ENCODE measurements around the gene FXYD7.
"Not testable (repeated sequence)": the region's sequence is repeated elsewhere in the genome, so short reads cannot be mapped to it uniquely, and the experiment has no call there.

FXYD7 gene

GRCh38 chr19:35165200-35166058 lies 22.4 kb downstream of the FXYD7 start:
- DNase-seq (ENCODE audit: low read depth in 3 of 3) = no peak

GRCh38 chr19:35166100-35167063 lies 23.3 kb downstream of the FXYD7 start:
- DNase-seq (ENCODE audit: low read depth in 3 of 3) = no peak

- no peak for DNase-seq (ENCODE audit: low read depth in 3 of 3)
Measured at GRCh38 chr19:35167251-35168119, 24.4 kb downstream of the FXYD7 start.

GRCh38 chr19:35168196-35168595 lies 25.1 kb downstream of the FXYD7 start:
- DNase-seq (ENCODE audit: low read depth in 3 of 3) = no peak

GRCh38 chr19:35169221-35169995 lies 26.4 kb downstream of the FXYD7 start:
- no peak for DNase-seq (ENCODE audit: low read depth in 3 of 3)

- DNase-seq (ENCODE audit: low read depth in 3 of 3) = no peak
Measured at GRCh38 chr19:35170359-35171061, 27.5 kb downstream of the FXYD7 start.

- no peak for DNase-seq (ENCODE audit: low read depth in 3 of 3)
Measured at GRCh38 chr19:35171730-35172129, 28.7 kb downstream of the FXYD7 start.

- DNase-seq (ENCODE audit: low read depth in 3 of 3) = no peak
Measured at GRCh38 chr19:35174226-35174625, 31.2 kb downstream of the FXYD7 start.

GRCh38 chr19:35176181-35176570 lies 33.1 kb downstream of the FXYD7 start:
- no peak for DNase-seq (ENCODE audit: low read depth in 3 of 3)

GRCh38 chr19:35177377-35178274 lies 34.6 kb downstream of the FXYD7 start:
- DNase-seq (ENCODE audit: low read depth in 3 of 3) = no peak

GRCh38 chr19:35178701-35179100 lies 35.6 kb downstream of the FXYD7 start:
- DNase-seq (ENCODE audit: low read depth in 3 of 3) = no peak

GRCh38 chr19:35179830-35180229 lies 36.8 kb downstream of the FXYD7 start:
- DNase-seq (ENCODE audit: low read depth in 3 of 3) = no peak

- no peak for DNase-seq (ENCODE audit: low read depth in 3 of 3)
Measured at GRCh38 chr19:35181387-35181786, 38.3 kb downstream of the FXYD7 start.

- DNase-seq (ENCODE audit: low read depth in 3 of 3) = no peak
Measured at GRCh38 chr19:35184267-35184666, 41.2 kb downstream of the FXYD7 start.

- DNase-seq (ENCODE audit: low read depth in 3 of 3) = no peak
Measured at GRCh38 chr19:35184884-35185283, 41.8 kb downstream of the FXYD7 start.

- no peak for DNase-seq (ENCODE audit: low read depth in 3 of 3)
Measured at GRCh38 chr19:35194012-35194984, 51.2 kb downstream of the FXYD7 start.

GRCh38 chr19:35195830-35196229 lies 52.8 kb downstream of the FXYD7 start:
- no peak for DNase-seq (ENCODE audit: low read depth in 3 of 3)

- not testable (repeated sequence) for DNase-seq (ENCODE audit: low read depth in 3 of 3)
Measured at GRCh38 chr19:35196861-35197260, 53.8 kb downstream of the FXYD7 start.
